SJSA1 (cell line): ENCODE results near the gene CYP3A5. TPM values are rescaled to one million over a fixed set of nuclear protein-coding genes. Genes with fewer than 3 reads are reported as not detected.
"Not testable (repeated sequence)": the region's sequence is repeated elsewhere in the genome, so short reads cannot be mapped to it uniquely, and the experiment has no call there.

Experiments
- DNase-seq, 2 experiments: peaks; one replicate each; pipeline ENCODE4 v3.0.0-alpha.2; 2015 to 2020; ENCODE audit warnings: low spot score in 2 of 2, low read depth in 1 of 2
- H3K27ac ChIP-seq: fragments of 250-450 bp; sonication (Bioruptor Pico); 2 replicates; pipeline ENCODE4 v1.5.1; 2020; ENCODE audit warnings: mild to moderate bottlenecking, moderate library complexity
- H3K27me3 ChIP-seq: fragments of 250-450 bp; sonication (Bioruptor Pico); replicated peaks from 2 replicates; pipeline ENCODE4 v1.5.1; 2020; ENCODE audit warnings: mild to moderate bottlenecking, moderate library complexity
- H3K36me3 ChIP-seq: fragments of 250-450 bp; sonication (Bioruptor Pico); 2 replicates; pipeline ENCODE4 v1.5.1; 2020; ENCODE audit warnings: mild to moderate bottlenecking
- H3K4me1 ChIP-seq: fragments of 250-450 bp; sonication (Bioruptor Pico); replicated peaks from 2 replicates; pipeline ENCODE4 v1.6.1; 2021; ENCODE audit warnings: mild to moderate bottlenecking
- H3K4me3 ChIP-seq: fragments of 250-450 bp; sonication (Bioruptor Pico); 2 replicates; pipeline ENCODE4 v1.5.1; 2020; ENCODE audit warnings: mild to moderate bottlenecking
- H3K9me3 ChIP-seq: fragments of 250-450 bp; sonication (Bioruptor Pico); replicated peaks from 2 replicates; pipeline ENCODE4 v1.5.1; 2020; ENCODE audit warnings: mild to moderate bottlenecking
- total RNA-seq: library from RNA; depleted of rRNA; stranded (reverse); fragments of >200 nt; shearing (Covaris generic); gene quantifications from 2 replicates; pipeline ENCODE4 v1.2.3, GENCODE V29; 2014

Gene CYP3A5
- total RNA-seq, 1 experiment from 2014 or later, result 0.37 TPM

GRCh38 chr7:99644431-99644830 is 35.4 kb downstream of the CYP3A5 start:
- DNase-seq, result no peak
- Histone ChIP-seq H3K27me3 (no peaks in the 10 kb centered on the region), H3K4me1 (0 out of 2 replicates have a peak, but pooled peaks cover 3% of the 10 kb centered on the region), H3K9me3 (no peaks in the 10 kb centered on the region), H3K36me3 (no peaks in the 10 kb centered on the region; the same call in 1 of the 2 replicates), H3K27ac (no peak overlapping the region), H3K4me3 (no peak overlapping the region)

GRCh38 chr7:99643464-99643863 is 36.3 kb downstream of the CYP3A5 start:
- no peak for DNase-seq
- Histone ChIP-seq H3K27me3 (no peaks in the 10 kb centered on the region), H3K27ac (no peak overlapping the region), H3K4me3 (no peak overlapping the region), H3K9me3 (no peaks in the 10 kb centered on the region), H3K4me1 (no peaks in the 10 kb centered on the region), H3K36me3 (peaks cover 6% of the 10 kb centered on the region)

GRCh38 chr7:99642027-99642426 is 37.8 kb downstream of the CYP3A5 start:
- Histone ChIP-seq H3K4me1 (no peaks in the 10 kb centered on the region), H3K27me3 (no peaks in the 10 kb centered on the region), H3K4me3 (no peak overlapping the region), H3K36me3 (peaks cover 6% of the 10 kb centered on the region; the same call in 1 of the 2 replicates), H3K9me3 (no peaks in the 10 kb centered on the region), H3K27ac (no peak overlapping the region)
- no peak for DNase-seq

- no peak for DNase-seq
- H3K36me3 ChIP-seq, result peaks cover 11% of the 10 kb centered on the region
Observed at GRCh38 chr7:99639267-99639666, 40.5 kb downstream of the CYP3A5 start.

GRCh38 chr7:99638731-99639130 is 41.1 kb downstream of the CYP3A5 start:
- no peak for DNase-seq
- no peaks in the 10 kb centered on the region for H3K9me3 ChIP-seq
- no peak overlapping the region for H3K27ac ChIP-seq
- no peak overlapping the region for H3K4me3 ChIP-seq
- H3K4me1 ChIP-seq, result no peaks in the 10 kb centered on the region
- peaks cover 17% of the 10 kb centered on the region for H3K36me3 ChIP-seq
- no peaks in the 10 kb centered on the region for H3K27me3 ChIP-seq

More at GRCh38 chr7:99639267-99639666, 40.5 kb downstream of the CYP3A5 start:
- Histone ChIP-seq H3K27ac (no peak overlapping the region), H3K27me3 (no peaks in the 10 kb centered on the region), H3K9me3 (no peaks in the 10 kb centered on the region), H3K4me3 (no peak overlapping the region), H3K4me1 (no peaks in the 10 kb centered on the region)

GRCh38 chr7:99637414-99637813 is 42.4 kb downstream of the CYP3A5 start:
- H3K27ac ChIP-seq, DNase-seq, H3K4me3 ChIP-seq, H3K9me3 ChIP-seq, H3K27me3 ChIP-seq, H3K4me1 ChIP-seq: not testable (repeated sequence)
- peaks cover 27% of the 10 kb centered on the region for H3K36me3 ChIP-seq

- Histone ChIP-seq H3K36me3 (peaks cover 80% of the 10 kb centered on the region), H3K4me1 (peaks cover 6% of the 10 kb centered on the region), H3K27ac (no peak overlapping the region), H3K4me3 (no peak overlapping the region), H3K27me3 (0 out of 2 replicates have a peak, but pooled peaks cover 2% of the 10 kb centered on the region), H3K9me3 (no peaks in the 10 kb centered on the region)
- no peak for DNase-seq
Observed at GRCh38 chr7:99631295-99632109, 48.3 kb downstream of the CYP3A5 start.

- no peaks in the 10 kb centered on the region for H3K9me3 ChIP-seq
- 0 out of 2 replicates have a peak, but pooled peaks cover 2% of the 10 kb centered on the region for H3K27me3 ChIP-seq
- no peak overlapping the region for H3K4me3 ChIP-seq
- H3K36me3 ChIP-seq, result peaks cover 97% of the 10 kb centered on the region
- peaks cover 23% of the 10 kb centered on the region for H3K4me1 ChIP-seq
- no peak overlapping the region for H3K27ac ChIP-seq
- no peak for DNase-seq
Observed at GRCh38 chr7:99629643-99630042, 50.2 kb downstream of the CYP3A5 start.

- Histone ChIP-seq H3K9me3 (no peaks in the 10 kb centered on the region), H3K27me3 (0 out of 2 replicates have a peak, but pooled peaks cover 2% of the 10 kb centered on the region), H3K36me3 (peaks cover 97% of the 10 kb centered on the region), H3K4me1 (peaks cover 32% of the 10 kb centered on the region), H3K27ac (no peak overlapping the region), H3K4me3 (no peak overlapping the region)
- DNase-seq, result no peak
Observed at GRCh38 chr7:99628471-99629465, 51.0 kb downstream of the CYP3A5 start.

GRCh38 chr7:99627513-99627912 is 52.3 kb downstream of the CYP3A5 start:
- Histone ChIP-seq H3K9me3 (no peaks in the 10 kb centered on the region), H3K4me1 (peaks cover 42% of the 10 kb centered on the region), H3K4me3 (no peak overlapping the region), H3K27ac (no peak overlapping the region), H3K36me3 (peaks cover 93% of the 10 kb centered on the region), H3K27me3 (0 out of 2 replicates have a peak, but pooled peaks cover 2% of the 10 kb centered on the region)
- no peak for DNase-seq

- H3K36me3 ChIP-seq, result peaks cover 93% of the 10 kb centered on the region
- H3K4me1 ChIP-seq, result peaks cover 50% of the 10 kb centered on the region
- no peaks in the 10 kb centered on the region for H3K9me3 ChIP-seq
- H3K27ac ChIP-seq, result no peak overlapping the region
- DNase-seq, result no peak
- no peak overlapping the region for H3K4me3 ChIP-seq
- H3K27me3 ChIP-seq, result 0 out of 2 replicates have a peak, but pooled peaks cover 2% of the 10 kb centered on the region
Observed at GRCh38 chr7:99626661-99627060, 53.1 kb downstream of the CYP3A5 start.

- Histone ChIP-seq H3K27me3 (no peaks in the 10 kb centered on the region), H3K27ac (no peak overlapping the region), H3K36me3 (peaks cover 93% of the 10 kb centered on the region), H3K4me1 (peaks cover 57% of the 10 kb centered on the region), H3K9me3 (no peaks in the 10 kb centered on the region), H3K4me3 (no peak overlapping the region)
- DNase-seq, result no peak
Observed at GRCh38 chr7:99625961-99626360, 53.8 kb downstream of the CYP3A5 start.

GRCh38 chr7:99625321-99625720 is 54.5 kb downstream of the CYP3A5 start:
- no peak for DNase-seq
- peaks cover 93% of the 10 kb centered on the region for H3K36me3 ChIP-seq

More at GRCh38 chr7:99625321-99625720, 54.5 kb downstream of the CYP3A5 start:
- Histone ChIP-seq H3K9me3 (no peaks in the 10 kb centered on the region), H3K27me3 (no peaks in the 10 kb centered on the region), H3K27ac (no peak overlapping the region), H3K4me1 (peaks cover 64% of the 10 kb centered on the region), H3K4me3 (no peak overlapping the region)
